Neural cell (in vitro differentiated cells): ENCODE measurements around the gene ISG15.
"Not testable (repeated sequence)": the region's sequence is repeated elsewhere in the genome, so short reads cannot be mapped to it uniquely, and the experiment has no call there.

Source experiments
- RAD21 ChIP-seq: fragments of 450-650 bp; conservative IDR thresholded peaks from 2 replicates; pipeline ENCODE4 v1.6.1; 2014; ENCODE audit warnings: antibody characterized with exemption, mild to moderate bottlenecking, moderate library complexity
- TF ChIP-seq, protein P1 (sequence below): fragments of 450-650 bp; IDR thresholded peaks from 2 replicates; pipeline ENCODE4 v1.5.1; 2014; ENCODE audit warnings: antibody characterized with exemption, mild to moderate bottlenecking, moderate library complexity; ENCODE audit not compliant: poor library complexity, severe bottlenecking
- TF ChIP-seq, protein P2 (sequence below): IDR thresholded peaks from 2 replicates; pipeline ENCODE4 v1.6.1; 2012; ENCODE audit warnings: borderline replicate concordance

- TF ChIP-seq, protein P1, sequence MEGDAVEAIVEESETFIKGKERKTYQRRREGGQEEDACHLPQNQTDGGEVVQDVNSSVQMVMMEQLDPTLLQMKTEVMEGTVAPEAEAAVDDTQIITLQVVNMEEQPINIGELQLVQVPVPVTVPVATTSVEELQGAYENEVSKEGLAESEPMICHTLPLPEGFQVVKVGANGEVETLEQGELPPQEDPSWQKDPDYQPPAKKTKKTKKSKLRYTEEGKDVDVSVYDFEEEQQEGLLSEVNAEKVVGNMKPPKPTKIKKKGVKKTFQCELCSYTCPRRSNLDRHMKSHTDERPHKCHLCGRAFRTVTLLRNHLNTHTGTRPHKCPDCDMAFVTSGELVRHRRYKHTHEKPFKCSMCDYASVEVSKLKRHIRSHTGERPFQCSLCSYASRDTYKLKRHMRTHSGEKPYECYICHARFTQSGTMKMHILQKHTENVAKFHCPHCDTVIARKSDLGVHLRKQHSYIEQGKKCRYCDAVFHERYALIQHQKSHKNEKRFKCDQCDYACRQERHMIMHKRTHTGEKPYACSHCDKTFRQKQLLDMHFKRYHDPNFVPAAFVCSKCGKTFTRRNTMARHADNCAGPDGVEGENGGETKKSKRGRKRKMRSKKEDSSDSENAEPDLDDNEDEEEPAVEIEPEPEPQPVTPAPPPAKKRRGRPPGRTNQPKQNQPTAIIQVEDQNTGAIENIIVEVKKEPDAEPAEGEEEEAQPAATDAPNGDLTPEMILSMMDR: not testable (repeated sequence)
- TF ChIP-seq RAD21: not testable (repeated sequence)
- TF ChIP-seq, protein P2, sequence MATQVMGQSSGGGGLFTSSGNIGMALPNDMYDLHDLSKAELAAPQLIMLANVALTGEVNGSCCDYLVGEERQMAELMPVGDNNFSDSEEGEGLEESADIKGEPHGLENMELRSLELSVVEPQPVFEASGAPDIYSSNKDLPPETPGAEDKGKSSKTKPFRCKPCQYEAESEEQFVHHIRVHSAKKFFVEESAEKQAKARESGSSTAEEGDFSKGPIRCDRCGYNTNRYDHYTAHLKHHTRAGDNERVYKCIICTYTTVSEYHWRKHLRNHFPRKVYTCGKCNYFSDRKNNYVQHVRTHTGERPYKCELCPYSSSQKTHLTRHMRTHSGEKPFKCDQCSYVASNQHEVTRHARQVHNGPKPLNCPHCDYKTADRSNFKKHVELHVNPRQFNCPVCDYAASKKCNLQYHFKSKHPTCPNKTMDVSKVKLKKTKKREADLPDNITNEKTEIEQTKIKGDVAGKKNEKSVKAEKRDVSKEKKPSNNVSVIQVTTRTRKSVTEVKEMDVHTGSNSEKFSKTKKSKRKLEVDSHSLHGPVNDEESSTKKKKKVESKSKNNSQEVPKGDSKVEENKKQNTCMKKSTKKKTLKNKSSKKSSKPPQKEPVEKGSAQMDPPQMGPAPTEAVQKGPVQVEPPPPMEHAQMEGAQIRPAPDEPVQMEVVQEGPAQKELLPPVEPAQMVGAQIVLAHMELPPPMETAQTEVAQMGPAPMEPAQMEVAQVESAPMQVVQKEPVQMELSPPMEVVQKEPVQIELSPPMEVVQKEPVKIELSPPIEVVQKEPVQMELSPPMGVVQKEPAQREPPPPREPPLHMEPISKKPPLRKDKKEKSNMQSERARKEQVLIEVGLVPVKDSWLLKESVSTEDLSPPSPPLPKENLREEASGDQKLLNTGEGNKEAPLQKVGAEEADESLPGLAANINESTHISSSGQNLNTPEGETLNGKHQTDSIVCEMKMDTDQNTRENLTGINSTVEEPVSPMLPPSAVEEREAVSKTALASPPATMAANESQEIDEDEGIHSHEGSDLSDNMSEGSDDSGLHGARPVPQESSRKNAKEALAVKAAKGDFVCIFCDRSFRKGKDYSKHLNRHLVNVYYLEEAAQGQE: not testable (repeated sequence)
Measured at GRCh38 chr1:1010131-1010530, 3.2 kb upstream of the ISG15 start.
